K562 (cell line): ENCODE data around the gene ATAD3C.

Experiments used
- CBX8 ChIP-seq: fragments of 200-600 bp; sonication (generic); IDR thresholded peaks from 2 replicates; pipeline ENCODE4 v1.6.1; 2012; ENCODE audit warnings: borderline replicate concordance, mixed run types, low read depth, mild to moderate bottlenecking, moderate library complexity, mixed read lengths, low read length, control low read depth, inconsistent platforms; ENCODE audit not compliant: poor library complexity, severe bottlenecking; ENCODE audit errors: extremely low read depth
- CTCF ChIP-seq, 3 experiments: IDR thresholded peaks in 2 of 3; conservative IDR thresholded peaks in 1 of 3; 2 replicates each; pipeline ENCODE4 v1.5.1; 2011 to 2012; ENCODE audit warnings: low read length in 3 of 3, mild to moderate bottlenecking in 3 of 3, control low read depth in 2 of 3, improper control_type of control experiment in 1 of 3, inconsistent platforms in 1 of 3, low read depth in 1 of 3, mixed read lengths in 1 of 3, moderate library complexity in 1 of 3; ENCODE audit not compliant: insufficient read depth in 2 of 3
- JUNB ChIP-seq: fragments of 450-650 bp; formaldehyde crosslinking; conservative IDR thresholded peaks from 2 replicates; pipeline ENCODE4 v1.4.0; 2020; ENCODE audit warnings: mild to moderate bottlenecking
- PCBP2 ChIP-seq: fragments of 200-400 bp; formaldehyde crosslinking; IDR thresholded peaks from 2 replicates; pipeline ENCODE4 v1.6.1; 2018; ENCODE audit warnings: low read length, low read depth, mild to moderate bottlenecking, moderate library complexity; ENCODE audit not compliant: poor library complexity, severe bottlenecking
- POLR2AphosphoS5 ChIP-seq: IDR thresholded peaks from 2 replicates; pipeline ENCODE4 v1.6.1; 2011; ENCODE audit warnings: mild to moderate bottlenecking, low read depth, low read length, moderate library complexity; ENCODE audit not compliant: control insufficient read depth, insufficient read depth
- RERE ChIP-seq: sonication (generic); formaldehyde crosslinking; IDR thresholded peaks from 2 replicates; pipeline ENCODE4 v1.8.0; 2023; ENCODE audit warnings: missing genetic modification reagents, mild to moderate bottlenecking, borderline replicate concordance
- RFX5 ChIP-seq: IDR thresholded peaks from 2 replicates; pipeline ENCODE4 v1.6.1; 2011; ENCODE audit warnings: low read depth, mild to moderate bottlenecking, improper control_type of control experiment, low read length
- TBP ChIP-seq: optimal IDR thresholded peaks from 2 replicates; pipeline ENCODE3; 2011; ENCODE audit warnings: low read depth, low read length, improper control_type of control experiment
- U2AF2 ChIP-seq: fragments of 200-400 bp; formaldehyde crosslinking; optimal IDR thresholded peaks from 2 replicates; pipeline ENCODE3; 2017; ENCODE audit warnings: low read depth, mild to moderate bottlenecking, low read length

- TF ChIP-seq JUNB (no peak), PCBP2 (no peak), CTCF (IDR thresholded peaks at IDR 0.05 in 2 of 3, conservative IDR thresholded peaks at IDR 0.05 in 1 of 3; ENCODE audit: insufficient read depth in 2 of 3, low read depth in 1 of 3, low read length in 3 of 3) (peak; percentile 93 to 99 (median 96)), RFX5 (no peak), TBP (no peak), CBX8 (no peak), U2AF2 (no peak), POLR2AphosphoS5 (no peak), RERE (CRISPR knock-in tag) (no peak)
Observed at GRCh38 chr1:1441002-1441888, 8.2 kb upstream of the ATAD3C start.
